HG03135 (cell line): ENCODE results near the gene ACOXL.

Experiments used
- ATAC-seq: cut with Tn5 transposase; IDR thresholded peaks from one replicate; pipeline ENCODE4 v1.9.1; 2021; ENCODE audit warnings: mild to moderate bottlenecking, moderate library complexity; ENCODE audit not compliant: unreplicated experiment

ACOXL gene

GRCh38 chr2:111145103-111145760, 412.9 kb downstream of the ACOXL start:
- ATAC-seq, result no peak

GRCh38 chr2:111145951-111146350, 413.6 kb downstream of the ACOXL start:
- no peak for ATAC-seq

GRCh38 chr2:111148225-111148873, 416.0 kb downstream of the ACOXL start:
- no peak for ATAC-seq

GRCh38 chr2:111148925-111149324, 416.6 kb downstream of the ACOXL start:
- ATAC-seq, result no peak

- ATAC-seq, result no peak
Measured at GRCh38 chr2:111149882-111150455, 417.6 kb downstream of the ACOXL start.

GRCh38 chr2:111154758-111155157, 422.4 kb downstream of the ACOXL start:
- no peak for ATAC-seq

- no peak for ATAC-seq
Measured at GRCh38 chr2:111155610-111156009, 423.2 kb downstream of the ACOXL start.

- ATAC-seq, result no peak
Measured at GRCh38 chr2:111156529-111156928, 424.2 kb downstream of the ACOXL start.

GRCh38 chr2:111157071-111157661, 424.8 kb downstream of the ACOXL start:
- ATAC-seq, result peak; percentile 48

- peak; percentile 59 for ATAC-seq
Measured at GRCh38 chr2:111157798-111158197, 425.4 kb downstream of the ACOXL start.

- no peak for ATAC-seq
Measured at GRCh38 chr2:111159641-111160040, 427.3 kb downstream of the ACOXL start.

GRCh38 chr2:111160758-111161157, 428.4 kb downstream of the ACOXL start:
- ATAC-seq, result no peak

- no peak for ATAC-seq
Measured at GRCh38 chr2:111161971-111162370, 429.6 kb downstream of the ACOXL start.

- ATAC-seq, result no peak
Measured at GRCh38 chr2:111162718-111163331, 430.5 kb downstream of the ACOXL start.

GRCh38 chr2:111164078-111164477, 431.7 kb downstream of the ACOXL start:
- ATAC-seq, result no peak

- ATAC-seq, result no peak
Measured at GRCh38 chr2:111165084-111165483, 432.7 kb downstream of the ACOXL start.

GRCh38 chr2:111166115-111166514, 433.7 kb downstream of the ACOXL start:
- ATAC-seq, result no peak

- no peak for ATAC-seq
Measured at GRCh38 chr2:111167076-111167862, 434.9 kb downstream of the ACOXL start.

- no peak for ATAC-seq
Measured at GRCh38 chr2:111167863-111168162, 435.4 kb downstream of the ACOXL start.
